Suprapubic skin (tissue), 4 donors: ENCODE measurements around the gene ZBED1.
"Not testable (repeated sequence)": the region's sequence is repeated elsewhere in the genome, so short reads cannot be mapped to it uniquely, and the experiment has no call there.

Experiments
- CTCF ChIP-seq, 2 donors: fragments of 200-600 bp in 1 of 2; fragments of 450-650 bp in 1 of 2; sonication (generic) in 1 of 2; IDR thresholded peaks; one replicate each; pipeline ENCODE4 v1.5.1; 2016 to 2019; ENCODE audit warnings: antibody characterized with exemption in 2 of 2, mild to moderate bottlenecking in 1 of 2, moderate library complexity in 1 of 2
- EP300 ChIP-seq: sonication (generic); formaldehyde crosslinking; IDR thresholded peaks from one replicate; pipeline ENCODE4 v1.6.1; 2017; ENCODE audit warnings: antibody characterized with exemption
- POLR2A ChIP-seq, 2 donors: fragments of 450-650 bp; IDR thresholded peaks; one replicate each; pipeline ENCODE4 v1.6.1; 2017; ENCODE audit warnings: antibody characterized with exemption in 2 of 2, mild to moderate bottlenecking in 2 of 2, moderate library complexity in 2 of 2
- POLR2AphosphoS5 ChIP-seq, 3 donors: sonication (generic); formaldehyde crosslinking; IDR thresholded peaks; one replicate each; pipeline ENCODE4 v1.6.1; 2017; ENCODE audit warnings: antibody characterized with exemption in 3 of 3

- TF ChIP-seq CTCF (IDR thresholded peaks at IDR 0.05); POLR2A (IDR thresholded peaks at IDR 0.05); POLR2AphosphoS5 (IDR thresholded peaks at IDR 0.05); EP300: not testable (repeated sequence)
Measured at GRCh38 chrX:2505341-2505740, 4.6 kb upstream of the ZBED1 start.
